CMK (cell line): ENCODE measurements around the gene PNO1.

Source experiments
- DNase-seq: peaks from one replicate; pipeline ENCODE4 v3.0.0-alpha.2; 2010; ENCODE audit warnings: low read depth

Gene PNO1

DNA sequence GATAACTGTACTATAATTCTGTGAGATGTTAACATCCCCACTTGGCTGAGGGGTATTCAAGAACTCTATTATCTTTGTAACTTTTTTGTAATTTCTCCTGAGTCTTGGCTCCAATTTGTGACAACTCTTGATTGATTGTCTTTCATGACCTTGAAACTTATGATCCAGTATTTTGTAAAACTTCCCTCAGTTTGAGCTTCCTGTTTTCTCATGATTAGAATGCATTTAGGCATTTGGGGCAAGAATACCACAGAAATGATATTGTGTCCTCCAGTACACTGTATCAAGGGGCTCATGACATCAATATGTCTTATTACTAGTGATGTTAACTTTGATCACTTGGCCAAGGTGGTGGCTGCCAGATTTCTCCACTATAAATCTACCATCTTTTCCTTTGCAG lies 37.4 kb downstream of the PNO1 start:
- DNase-seq: no peak

DNA sequence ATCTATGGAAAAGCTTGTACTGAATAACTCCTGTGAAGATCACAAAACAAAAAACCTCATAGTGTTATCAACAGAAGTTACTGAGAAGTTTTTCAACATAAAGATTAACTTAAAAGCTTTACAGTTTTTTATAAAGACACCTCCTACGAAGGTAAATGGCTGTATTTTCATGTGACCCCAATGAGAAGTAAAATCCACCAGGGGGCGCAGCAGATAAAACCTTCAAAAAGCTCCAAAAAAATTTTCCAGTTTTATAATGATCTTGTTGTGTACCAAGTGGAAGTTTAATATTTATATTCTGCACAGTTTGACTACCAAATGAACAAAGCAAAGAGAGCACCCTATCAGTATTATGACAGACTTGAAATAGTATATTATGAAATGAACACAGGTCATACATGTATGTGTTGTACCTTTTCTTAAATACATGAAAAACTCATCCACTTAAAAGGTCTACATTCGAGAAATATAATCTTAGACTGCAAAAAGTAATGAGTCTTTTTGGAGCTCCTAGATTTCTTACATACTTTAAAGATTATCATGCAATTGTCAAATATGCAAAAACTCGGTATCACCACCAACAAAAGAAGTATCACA lies 38.5 kb downstream of the PNO1 start:
- DNase-seq: no peak

DNA sequence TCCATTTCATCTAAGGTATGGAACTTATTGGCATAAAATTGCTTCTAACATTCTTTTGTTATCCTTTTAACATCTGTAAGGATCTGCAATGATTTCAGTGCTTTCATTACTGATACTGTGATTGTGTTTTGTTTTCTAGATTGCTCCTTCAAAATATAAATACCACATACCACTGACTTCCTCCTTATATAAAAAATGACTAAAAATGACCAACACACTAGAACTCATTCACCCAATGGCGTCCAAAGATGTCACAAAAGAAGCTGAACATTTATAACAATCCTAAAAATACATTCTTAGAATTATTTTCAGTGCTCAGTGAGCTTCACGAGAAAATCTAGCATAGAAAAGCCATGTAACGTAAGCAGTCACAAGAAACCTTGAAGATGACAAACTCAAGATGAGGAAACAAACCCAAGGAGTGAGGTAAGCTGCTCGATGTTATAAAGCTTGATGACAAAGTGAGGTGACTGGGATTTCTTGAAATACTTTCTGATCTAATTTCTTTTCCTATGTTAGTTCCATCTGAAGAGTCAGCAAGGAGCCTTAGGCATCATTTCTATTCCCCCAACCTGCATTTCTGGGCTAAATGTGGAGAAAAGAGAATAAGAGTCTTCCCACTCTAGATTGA lies 42.6 kb downstream of the PNO1 start:
- no peak for DNase-seq

DNA sequence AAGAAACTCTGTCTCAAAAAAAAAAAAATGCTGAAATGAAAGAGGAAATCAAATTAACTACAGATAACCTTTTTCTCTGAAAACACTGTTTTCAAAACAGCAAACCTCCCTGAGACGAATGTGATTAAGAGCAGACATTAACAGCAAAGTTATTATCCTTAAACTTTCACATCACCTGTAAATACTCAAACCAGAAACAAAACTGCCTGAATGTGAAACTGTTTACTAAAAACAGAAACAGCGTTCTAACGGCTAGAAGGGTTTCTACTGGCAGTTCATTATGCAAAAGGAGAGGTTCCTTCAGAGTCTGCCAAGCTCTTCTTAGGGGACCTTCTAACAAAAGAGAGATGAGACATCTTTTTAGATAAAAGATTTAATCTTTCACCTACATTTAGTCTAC lies 45.9 kb downstream of the PNO1 start:
- no peak for DNase-seq

DNA sequence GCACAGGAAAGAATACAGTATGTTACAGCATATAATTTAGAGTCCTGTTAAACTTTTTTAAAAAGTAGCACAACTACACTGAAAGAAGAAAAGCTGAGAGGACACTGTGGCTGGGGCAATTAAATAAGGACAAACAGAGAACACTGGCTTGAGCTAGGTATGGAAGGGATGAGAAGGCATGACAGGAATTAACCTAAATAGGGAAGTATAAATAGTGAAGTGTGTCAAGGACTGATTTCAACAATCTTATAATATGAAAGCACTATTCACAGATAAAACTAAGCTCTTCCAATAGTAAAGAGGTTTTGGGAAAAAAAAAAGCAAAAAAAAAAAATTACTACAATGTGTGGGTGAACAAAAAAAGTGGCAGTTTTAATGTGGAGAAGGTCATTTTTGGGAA lies 49.1 kb downstream of the PNO1 start:
- no peak for DNase-seq

DNA sequence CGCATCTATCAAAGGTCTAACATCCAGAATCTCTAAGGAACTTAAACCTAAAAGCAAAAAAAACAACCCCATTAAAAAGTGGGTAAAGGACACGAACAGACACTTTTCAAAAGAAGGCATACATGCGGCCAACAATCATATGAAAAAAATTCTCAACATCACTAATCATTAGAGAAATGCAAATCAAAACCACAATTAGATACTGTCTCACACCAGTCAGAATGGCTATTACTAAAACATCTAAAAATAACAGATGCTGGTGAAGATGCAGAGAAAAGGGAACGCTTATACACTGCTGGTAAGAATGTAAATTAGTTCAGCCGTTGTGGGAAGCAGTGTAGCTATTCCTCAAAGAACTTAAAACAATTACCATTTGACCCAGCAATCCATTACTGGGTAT lies 56.7 kb downstream of the PNO1 start:
- no peak for DNase-seq

DNA sequence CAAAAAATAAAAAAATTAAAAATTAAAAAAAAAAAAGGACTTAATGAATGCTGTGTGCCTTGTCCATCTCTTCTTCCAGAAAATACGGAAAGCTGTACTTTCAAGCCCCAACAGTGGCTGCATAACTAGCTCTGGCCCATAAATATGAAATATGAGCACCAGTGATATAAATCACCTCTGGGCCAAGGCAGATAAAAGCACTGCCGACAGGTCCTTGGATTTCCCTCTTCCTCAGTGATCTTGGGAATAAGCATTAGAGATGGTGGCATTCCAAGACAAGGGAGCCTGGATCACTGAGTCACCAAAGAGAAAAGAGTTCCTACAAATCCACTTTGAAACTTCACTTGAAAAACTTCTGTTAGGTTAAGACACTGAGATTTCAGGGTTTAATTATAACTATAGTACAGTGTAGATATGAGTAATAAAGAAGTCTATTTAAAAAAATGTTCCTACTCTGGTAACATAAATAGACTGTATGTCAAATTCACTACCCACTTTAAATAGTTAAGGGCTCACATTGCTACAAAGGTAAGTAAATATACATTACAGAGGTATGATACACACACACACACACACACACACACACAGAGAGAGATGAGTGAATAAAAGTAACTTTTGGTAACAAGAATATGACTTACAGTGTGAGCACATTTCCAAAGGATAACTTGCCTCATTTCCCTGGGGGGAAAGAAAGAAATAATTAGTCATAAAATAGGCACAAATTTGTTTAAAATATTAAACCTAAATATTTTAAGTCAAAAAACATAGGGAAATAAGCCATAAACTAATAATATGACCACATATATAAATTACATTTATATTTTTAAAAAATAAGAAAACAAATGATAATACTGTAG lies 59.0 kb downstream of the PNO1 start:
- DNase-seq: no peak

DNA sequence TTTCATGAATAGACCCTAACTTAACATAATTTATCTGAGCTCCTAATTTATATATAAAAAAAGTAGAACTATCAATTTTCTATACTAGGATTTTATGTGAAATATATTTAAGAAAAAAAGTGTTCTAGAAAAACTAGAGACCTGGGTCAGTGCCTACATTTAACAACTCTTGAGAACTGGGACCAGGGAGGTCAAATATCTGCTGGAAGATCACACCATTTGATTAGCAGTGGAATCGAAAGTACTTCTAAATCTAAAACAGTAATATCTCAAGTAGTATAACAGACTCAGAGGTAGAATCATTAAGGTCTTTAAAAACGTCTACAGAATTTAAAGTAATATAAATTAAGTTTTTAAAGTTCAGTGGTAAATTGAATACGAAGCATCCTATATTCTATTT lies 60.0 kb downstream of the PNO1 start:
- DNase-seq: no peak

DNA sequence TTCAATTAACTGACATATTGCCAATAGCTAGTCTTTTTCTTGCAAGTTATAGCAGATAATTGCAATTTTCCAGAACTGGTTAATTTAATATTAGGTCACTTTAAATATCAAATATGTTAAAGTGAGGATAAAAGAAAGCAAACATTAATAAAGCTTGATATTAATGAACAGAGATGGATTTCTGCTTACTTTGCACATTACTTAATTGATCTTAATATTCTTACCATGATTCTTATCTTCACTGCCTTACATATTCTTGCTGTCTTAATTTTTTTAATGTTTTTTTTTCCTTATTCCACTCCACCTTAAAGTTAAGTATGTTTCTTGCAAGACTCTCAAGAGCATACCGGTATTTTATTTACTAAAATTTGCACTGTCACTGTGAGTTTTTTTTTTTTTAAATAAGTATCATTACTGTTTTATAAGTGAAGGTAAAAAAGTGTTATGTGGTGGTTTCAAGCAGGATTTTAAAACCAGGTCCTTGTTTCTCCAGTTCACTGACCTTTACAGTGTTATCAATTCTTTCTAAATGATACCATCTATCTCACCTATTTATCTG lies 60.7 kb downstream of the PNO1 start:
- DNase-seq: no peak

DNA sequence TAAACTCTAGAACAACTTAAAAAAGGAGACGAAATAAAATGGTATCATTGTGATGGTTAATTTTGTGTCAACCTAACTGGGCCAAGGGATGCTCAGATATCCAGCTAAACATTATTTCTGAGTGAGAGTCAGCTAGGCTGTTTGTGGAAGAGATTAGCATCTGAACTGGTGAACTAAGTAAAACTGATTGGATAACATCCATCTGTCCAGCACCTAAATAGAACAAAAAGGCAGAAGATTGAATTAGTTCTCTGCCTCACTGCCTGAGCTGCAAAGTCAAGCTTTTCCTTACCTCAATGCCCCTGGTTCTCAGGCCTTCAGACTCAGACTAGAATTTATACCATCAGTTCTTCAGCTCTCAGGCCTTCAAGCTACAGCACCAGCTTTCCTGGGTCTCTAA lies 64.6 kb downstream of the PNO1 start:
- DNase-seq: no peak

DNA sequence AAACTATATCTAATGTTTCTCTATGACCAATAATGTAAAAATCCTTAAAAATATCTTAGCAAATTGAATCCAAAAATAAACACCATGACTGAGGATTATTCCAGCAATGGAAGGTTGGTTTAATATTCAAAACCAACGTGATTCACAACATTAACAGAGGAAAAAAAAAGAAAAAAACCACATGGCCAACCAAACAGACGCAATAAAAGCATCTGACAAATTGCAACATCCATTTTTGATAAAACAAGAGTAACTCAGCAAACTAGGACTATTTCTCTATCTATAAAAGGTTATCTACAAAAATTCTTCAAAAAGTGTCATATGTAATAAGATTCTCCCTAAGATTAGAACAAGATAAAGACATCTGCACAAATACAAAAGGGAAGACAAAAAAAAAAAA lies 65.7 kb downstream of the PNO1 start:
- no peak for DNase-seq

DNA sequence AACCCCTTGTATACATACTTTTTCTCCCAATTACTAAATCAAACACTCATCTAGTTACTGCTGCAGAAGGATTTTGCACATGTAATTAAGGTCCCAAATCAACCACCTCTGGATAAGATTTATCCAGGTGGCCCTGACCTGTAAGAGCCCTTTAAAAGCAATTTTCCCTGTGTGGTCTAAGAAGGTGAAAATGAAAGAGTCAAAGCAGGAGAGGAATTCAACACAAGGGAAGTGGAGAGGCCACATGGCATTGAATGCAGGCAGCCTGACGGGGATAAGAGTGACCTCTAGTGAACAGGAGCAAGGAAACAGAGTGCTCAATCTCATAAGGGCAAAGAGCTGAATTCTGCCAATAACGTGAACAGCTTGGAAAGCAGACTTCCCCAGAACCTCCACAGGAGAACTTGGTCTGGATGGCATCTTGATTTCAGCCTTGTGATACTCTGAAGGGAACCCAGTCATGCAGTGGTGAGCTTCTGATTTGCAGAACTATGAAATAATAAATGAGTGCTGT lies 67.5 kb downstream of the PNO1 start:
- DNase-seq: no peak
